ENCODE data around the gene MZT1. TPM values are rescaled to one million over a fixed set of nuclear protein-coding genes. Genes with fewer than 3 reads are reported as not detected.
A peak's percentile ranks its signal among the peaks of the same experiment; 100 is the strongest.
"Not testable (repeated sequence)": the region's sequence is repeated elsewhere in the genome, so short reads cannot be mapped to it uniquely, and the experiment has no call there.

The MZT1 gene
- 10 to 100 TPM; 17.9 to 24.8 TPM for total RNA-seq

- Mint-ChIP-seq H3K4me1 (ENCODE audit: low read depth in 2 of 2) (peaks cover 30 to 53% of the 10 kb centered on the region in 2 donors), H3K4me3 (peak within 1 kb of the TSS; percentile 94), H3K36me3 (peaks cover 27% of the 10 kb centered on the region), H3K9me3 (no peaks in the 10 kb centered on the region), H3K27me3 (no peaks in the 10 kb centered on the region), H3K27ac (peak within 1 kb of the TSS; percentile 86)
- ATAC-seq (peak; percentile 97 to 98), DNase-seq (ENCODE audit: low spot score) (peak; percentile 96)
These were observed at the start of gene MZT1, which contains the start of gene BORA for GRCh38 chr13:72727417-72728289. Gene MZT1 (minus strand): TSS chr13:72727629. CDS start chr13:72727602, 27 bp downstream. Gene BORA (plus strand): TSS chr13:72727923. CDS start chr13:72728941, 1,018 bp downstream.

GRCh38 chr13:72774019-72774418 is 46.6 kb upstream of the MZT1 start:
- DNase-seq (ENCODE audit: low spot score) (no peak), ATAC-seq (no peak)
- H3K4me3 Mint-ChIP-seq = no peak overlapping the region
- H3K9me3 Mint-ChIP-seq = no peaks in the 10 kb centered on the region
- peaks cover 9 to 18% of the 10 kb centered on the region in 2 donors for H3K4me1 Mint-ChIP-seq (ENCODE audit: low read depth in 2 of 2)
- no peaks in the 10 kb centered on the region for H3K27me3 Mint-ChIP-seq
- H3K27ac Mint-ChIP-seq = no peak overlapping the region
- peaks cover 46% of the 10 kb centered on the region for H3K36me3 Mint-ChIP-seq

GRCh38 chr13:72763411-72763810 is 36.0 kb upstream of the MZT1 start:
- ATAC-seq (no peak), DNase-seq (ENCODE audit: low spot score) (no peak)
- no peaks in the 10 kb centered on the region for H3K4me1 Mint-ChIP-seq (ENCODE audit: low read depth in 2 of 2)
- H3K4me3 Mint-ChIP-seq = no peak overlapping the region
- H3K27ac Mint-ChIP-seq = no peak overlapping the region
- no peaks in the 10 kb centered on the region for H3K9me3 Mint-ChIP-seq
- no peaks in the 10 kb centered on the region for H3K27me3 Mint-ChIP-seq
- peaks cover 38% of the 10 kb centered on the region for H3K36me3 Mint-ChIP-seq

- DNase-seq (ENCODE audit: low spot score) (no peak), ATAC-seq (no peak)
- Mint-ChIP-seq H3K4me1 (ENCODE audit: low read depth in 2 of 2) (no peaks in the 10 kb centered on the region), H3K36me3 (peaks cover 25% of the 10 kb centered on the region), H3K4me3 (no peak overlapping the region), H3K27me3 (no peaks in the 10 kb centered on the region), H3K27ac (no peak overlapping the region), H3K9me3 (no peaks in the 10 kb centered on the region)
These were observed 32.8 kb upstream of the MZT1 start for GRCh38 chr13:72760189-72760588.

GRCh38 chr13:72757792-72758535 is 30.5 kb upstream of the MZT1 start:
- ATAC-seq (no peak), DNase-seq (ENCODE audit: low spot score) (no peak)
- Mint-ChIP-seq H3K27ac (no peak overlapping the region), H3K27me3 (no peaks in the 10 kb centered on the region), H3K4me1 (ENCODE audit: low read depth in 2 of 2) (no peaks in the 10 kb centered on the region), H3K9me3 (no peaks in the 10 kb centered on the region), H3K4me3 (no peak overlapping the region), H3K36me3 (peaks cover 21% of the 10 kb centered on the region)

GRCh38 chr13:72754111-72754510 is 26.7 kb upstream of the MZT1 start:
- Mint-ChIP-seq H3K4me1 (ENCODE audit: low read depth in 2 of 2) (peaks cover 16% of the 10 kb centered on the region in 2 donors), H3K4me3 (no peak overlapping the region), H3K27me3 (no peaks in the 10 kb centered on the region), H3K27ac (no peak overlapping the region), H3K36me3 (peaks cover 42% of the 10 kb centered on the region), H3K9me3 (no peaks in the 10 kb centered on the region)
- DNase-seq (ENCODE audit: low spot score) (no peak), ATAC-seq (no peak)

- DNase-seq (ENCODE audit: low spot score) = no peak
- Mint-ChIP-seq H3K9me3 (no peaks in the 10 kb centered on the region), H3K27ac (no peak overlapping the region), H3K4me1 (ENCODE audit: low read depth in 2 of 2) (peaks cover 16 to 19% of the 10 kb centered on the region in 2 donors), H3K4me3 (no peak overlapping the region), H3K27me3 (no peaks in the 10 kb centered on the region), H3K36me3 (peaks cover 52% of the 10 kb centered on the region)
- ATAC-seq = no peak
These were observed 23.8 kb upstream of the MZT1 start for GRCh38 chr13:72751220-72751619.

GRCh38 chr13:72745260-72745659 is 17.8 kb upstream of the MZT1 start:
- peak in 1 of 2 donors; percentile 61 for ATAC-seq
- Mint-ChIP-seq H3K4me3 (no peak overlapping the region), H3K9me3 (no peaks in the 10 kb centered on the region), H3K27ac (no peak overlapping the region), H3K4me1 (ENCODE audit: low read depth in 2 of 2) (peaks cover 16 to 18% of the 10 kb centered on the region in 2 donors), H3K36me3 (peaks cover 29% of the 10 kb centered on the region), H3K27me3 (no peaks in the 10 kb centered on the region)
- DNase-seq (ENCODE audit: low spot score) = no peak

GRCh38 chr13:72740015-72740414 is 12.6 kb upstream of the MZT1 start:
- H3K27me3 Mint-ChIP-seq = no peaks in the 10 kb centered on the region
- no peak overlapping the region for H3K4me3 Mint-ChIP-seq
- H3K36me3 Mint-ChIP-seq = peaks cover 11% of the 10 kb centered on the region
- H3K9me3 Mint-ChIP-seq = no peaks in the 10 kb centered on the region
- ATAC-seq (no peak), DNase-seq (ENCODE audit: low spot score) (no peak)
- H3K27ac Mint-ChIP-seq = no peak overlapping the region
- peaks cover 7 to 10% of the 10 kb centered on the region in 2 donors for H3K4me1 Mint-ChIP-seq (ENCODE audit: low read depth in 2 of 2)

- DNase-seq (ENCODE audit: low spot score) (no peak), ATAC-seq (no peak)
- Mint-ChIP-seq H3K36me3 (peaks cover 18% of the 10 kb centered on the region), H3K9me3 (no peaks in the 10 kb centered on the region), H3K27me3 (no peaks in the 10 kb centered on the region), H3K27ac (no peak overlapping the region), H3K4me3 (no peak overlapping the region), H3K4me1 (ENCODE audit: low read depth in 2 of 2) (peaks cover 2 to 17% of the 10 kb centered on the region in 2 donors)
These were observed 9.6 kb upstream of the MZT1 start for GRCh38 chr13:72737033-72737432.

- peak overlapping the region; percentile 86 for H3K27ac Mint-ChIP-seq
- DNase-seq (ENCODE audit: low spot score) = no peak
These were observed 819 bp upstream of the MZT1 start for GRCh38 chr13:72728290-72728605.

GRCh38 chr13:72726726-72727416 is 558 bp downstream of the MZT1 start:
- peak; percentile 77 for DNase-seq (ENCODE audit: low spot score)
- Mint-ChIP-seq H3K4me1 (ENCODE audit: low read depth in 2 of 2) (peaks cover 30 to 57% of the 10 kb centered on the region in 2 donors), H3K36me3 (peaks cover 28% of the 10 kb centered on the region), H3K9me3 (no peaks in the 10 kb centered on the region), H3K4me3 (peak overlapping the region; percentile 94), H3K27ac (peak overlapping the region; percentile 86), H3K27me3 (no peaks in the 10 kb centered on the region)
- peak; percentile 41 to 49 for ATAC-seq

More at GRCh38 chr13:72728290-72728605, 819 bp upstream of the MZT1 start:
- H3K9me3 Mint-ChIP-seq = no peaks in the 10 kb centered on the region
- ATAC-seq = no peak
- peak overlapping the region; percentile 94 for H3K4me3 Mint-ChIP-seq
- no peaks in the 10 kb centered on the region for H3K27me3 Mint-ChIP-seq
- H3K4me1 Mint-ChIP-seq (ENCODE audit: low read depth in 2 of 2) = peaks cover 24 to 49% of the 10 kb centered on the region in 2 donors
- H3K36me3 Mint-ChIP-seq = peaks cover 24% of the 10 kb centered on the region

GRCh38 chr13:72726185-72726584 is 1.2 kb downstream of the MZT1 start:
- peaks cover 34 to 64% of the 10 kb centered on the region in 2 donors for H3K4me1 Mint-ChIP-seq (ENCODE audit: low read depth in 2 of 2)

More at GRCh38 chr13:72726185-72726584, 1.2 kb downstream of the MZT1 start:
- H3K9me3 Mint-ChIP-seq; DNase-seq (ENCODE audit: low spot score); H3K27me3 Mint-ChIP-seq; ATAC-seq: not testable (repeated sequence)
- Mint-ChIP-seq H3K36me3 (peaks cover 30% of the 10 kb centered on the region), H3K27ac (peak overlapping the region in 1 of 2 donors; percentile 86), H3K4me3 (peak overlapping the region; percentile 94)

Measured in natural killer cell treated with Interleukin-12 subunit alpha and Interleukin-12 subunit beta and Interleukin-15 and Interleukin-18, amount 100 ng/mL, for 72 hours (primary cell).